GM23338 (cell line): ENCODE data around the gene TICRR.

Experiments
- CTCF ChIP-seq, 2 experiments: fragments of 200-600 bp in 1 of 2; sonication (generic) in 1 of 2; conservative IDR thresholded peaks; 2 replicates each; pipeline versions ENCODE4 v1.5.1 to v1.6.1; 2016 to 2017; ENCODE audit warnings: antibody characterized with exemption in 2 of 2, low read depth in 2 of 2, mild to moderate bottlenecking in 2 of 2, moderate library complexity in 1 of 2
- ETS1 ChIP-seq: IDR thresholded peaks from 2 replicates; pipeline ENCODE4 v1.6.1; 2016; ENCODE audit warnings: antibody characterized with exemption
- POLR2AphosphoS5 ChIP-seq: IDR thresholded peaks from 2 replicates; pipeline ENCODE4 v1.6.1; 2016; ENCODE audit warnings: antibody characterized with exemption, low read depth
- REST ChIP-seq: IDR thresholded peaks from one replicate; pipeline ENCODE4 v1.6.1; 2018; ENCODE audit warnings: antibody characterized with exemption; ENCODE audit not compliant: unreplicated experiment

- TF ChIP-seq ETS1 (no peak), POLR2AphosphoS5 (no peak), REST (no peak), CTCF (conservative IDR thresholded peaks at IDR 0.05; ENCODE audit: low read depth in 2 of 2) (no peak)
Measured at GRCh38 chr15:89543389-89543788, 31.9 kb upstream of the TICRR start.
